CD4-positive, alpha-beta T cell treated with Interferon alpha-2 for 1 hour (primary cell): ENCODE data around the gene CACNG4.
"Not testable (repeated sequence)": the region's sequence is repeated elsewhere in the genome, so short reads cannot be mapped to it uniquely, and the experiment has no call there.

Experiments used
- DNase-seq, 2 donors: peaks; one replicate each; pipeline ENCODE4 v3.0.0-alpha.2; 2020 to 2022

Gene CACNG4

GRCh38 chr17:66966298-66966697 is 1.8 kb downstream of the CACNG4 start:
- no peak for DNase-seq

- DNase-seq, result no peak
These were observed 2.4 kb downstream of the CACNG4 start for GRCh38 chr17:66966704-66967418.

GRCh38 chr17:66967837-66968543 is 3.5 kb downstream of the CACNG4 start:
- DNase-seq, result no peak

GRCh38 chr17:66968916-66969315 is 4.4 kb downstream of the CACNG4 start:
- no peak for DNase-seq

GRCh38 chr17:66970140-66970539 is 5.6 kb downstream of the CACNG4 start:
- no peak for DNase-seq

- no peak for DNase-seq
These were observed 6.3 kb downstream of the CACNG4 start for GRCh38 chr17:66970797-66971196.

GRCh38 chr17:66971264-66971663 is 6.8 kb downstream of the CACNG4 start:
- no peak for DNase-seq

- no peak for DNase-seq
These were observed 7.4 kb downstream of the CACNG4 start for GRCh38 chr17:66971730-66972441.

- not testable (repeated sequence) for DNase-seq
These were observed 7.9 kb downstream of the CACNG4 start for GRCh38 chr17:66972442-66972830.

- DNase-seq, result no peak
These were observed 10.7 kb downstream of the CACNG4 start for GRCh38 chr17:66975188-66975587.

- no peak for DNase-seq
These were observed 11.3 kb downstream of the CACNG4 start for GRCh38 chr17:66975614-66976378.

- no peak for DNase-seq
These were observed 11.8 kb downstream of the CACNG4 start for GRCh38 chr17:66976379-66976663.

- no peak for DNase-seq
These were observed 12.3 kb downstream of the CACNG4 start for GRCh38 chr17:66976781-66977201.

GRCh38 chr17:66978514-66979061 is 14.1 kb downstream of the CACNG4 start:
- no peak for DNase-seq

- no peak for DNase-seq
These were observed 16.4 kb downstream of the CACNG4 start for GRCh38 chr17:66980896-66981295.

GRCh38 chr17:66981983-66982508 is 17.5 kb downstream of the CACNG4 start:
- DNase-seq, result no peak

GRCh38 chr17:66983414-66984021 is 19.0 kb downstream of the CACNG4 start:
- no peak for DNase-seq

GRCh38 chr17:66984730-66985129 is 20.2 kb downstream of the CACNG4 start:
- no peak for DNase-seq

GRCh38 chr17:66985338-66986237 is 21.1 kb downstream of the CACNG4 start:
- no peak for DNase-seq

GRCh38 chr17:66986659-66987058 is 22.2 kb downstream of the CACNG4 start:
- no peak for DNase-seq

GRCh38 chr17:66987059-66987616 is 22.6 kb downstream of the CACNG4 start:
- no peak for DNase-seq
